ENCODE measurements around the gene FNDC3A.

Gene FNDC3A

GRCh38 chr13:49082653-49083536, 107.2 kb downstream of the FNDC3A start:
- TF ChIP-seq CTCF (IDR thresholded peaks at IDR 0.05; ENCODE audit: low read depth, low read length), result no peak
- no peak for TF ChIP-seq POLR2A (IDR thresholded peaks at IDR 0.05; ENCODE audit: extremely low read depth, insufficient read length)
- no peak overlapping the region for H3K4me3 ChIP-seq (ENCODE audit: low read depth, low read length)
- DNase-seq (ENCODE audit: low read depth), result no peak

- DNase-seq (ENCODE audit: low read depth), result no peak
- TF ChIP-seq MAX (IDR thresholded peaks at IDR 0.05; ENCODE audit: low read depth, low read length) (no peak), MYC (IDR thresholded peaks at IDR 0.05; ENCODE audit: low read depth, low read length) (no peak), CTCF (IDR thresholded peaks at IDR 0.05; ENCODE audit: low read depth, low read length) (no peak), POLR2A (IDR thresholded peaks at IDR 0.05; ENCODE audit: extremely low read depth, insufficient read length) (no peak)
- no peak overlapping the region for H3K4me3 ChIP-seq (ENCODE audit: low read depth, low read length)
These were observed 109.2 kb downstream of the FNDC3A start for GRCh38 chr13:49084961-49085360.

GRCh38 chr13:49086722-49087121, 111.0 kb downstream of the FNDC3A start:
- H3K4me3 ChIP-seq (ENCODE audit: low read depth, low read length), result no peak overlapping the region
- no peak for DNase-seq (ENCODE audit: low read depth)

GRCh38 chr13:49093376-49093775, 117.7 kb downstream of the FNDC3A start:
- H3K4me3 ChIP-seq (ENCODE audit: low read depth, low read length), result no peak overlapping the region
- no peak for TF ChIP-seq CTCF (IDR thresholded peaks at IDR 0.05; ENCODE audit: low read depth, low read length)
- TF ChIP-seq POLR2A (IDR thresholded peaks at IDR 0.05; ENCODE audit: extremely low read depth, insufficient read length), result no peak
- no peak for TF ChIP-seq MYC (IDR thresholded peaks at IDR 0.05; ENCODE audit: low read depth, low read length)
- TF ChIP-seq MAX (IDR thresholded peaks at IDR 0.05; ENCODE audit: low read depth, low read length), result no peak
- DNase-seq (ENCODE audit: low read depth), result no peak

More at GRCh38 chr13:49086722-49087121, 111.0 kb downstream of the FNDC3A start:
- TF ChIP-seq MAX (IDR thresholded peaks at IDR 0.05; ENCODE audit: low read depth, low read length), result no peak
- TF ChIP-seq CTCF (IDR thresholded peaks at IDR 0.05; ENCODE audit: low read depth, low read length), result no peak
- no peak for TF ChIP-seq POLR2A (IDR thresholded peaks at IDR 0.05; ENCODE audit: extremely low read depth, insufficient read length)
- TF ChIP-seq MYC (IDR thresholded peaks at IDR 0.05; ENCODE audit: low read depth, low read length), result no peak

GRCh38 chr13:49097374-49097773, 121.7 kb downstream of the FNDC3A start:
- DNase-seq (ENCODE audit: low read depth), result no peak
- H3K4me3 ChIP-seq (ENCODE audit: low read depth, low read length), result no peak overlapping the region
- TF ChIP-seq CTCF (IDR thresholded peaks at IDR 0.05; ENCODE audit: low read depth, low read length) (no peak), MAX (IDR thresholded peaks at IDR 0.05; ENCODE audit: low read depth, low read length) (no peak), POLR2A (IDR thresholded peaks at IDR 0.05; ENCODE audit: extremely low read depth, insufficient read length) (no peak), MYC (IDR thresholded peaks at IDR 0.05; ENCODE audit: low read depth, low read length) (no peak)

Measured in NB4 (cell line).